Effector CD4-positive, alpha-beta T cell (primary cell): ENCODE data around the gene EIF4H.
"Not testable (repeated sequence)": the region's sequence is repeated elsewhere in the genome, so short reads cannot be mapped to it uniquely, and the experiment has no call there.

ENCODE experiments used
- DNase-seq: peaks from one replicate; pipeline ENCODE4 v3.0.0-alpha.2; 2020
- total RNA-seq: gene quantifications from one replicate; lab custom pipeline; 2026; lab: John Stamatoyannopoulos, UW

EIF4H gene
- 407 reads per million, percentile 97 among the genes with 10 or more reads in this experiment for total RNA-seq

- peak; percentile 91 for DNase-seq
Observed at GRCh38 chr7:74173866-74174605, at the start of gene EIF4H. TSS of gene EIF4H (plus strand) at chr7:74174356. CDS start at chr7:74174384, 28 bp downstream.

- no peak for DNase-seq
Observed at GRCh38 chr7:74126220-74126880, 47.8 kb upstream of the EIF4H start.

- DNase-seq = no peak
Observed at GRCh38 chr7:74129887-74130286, 44.3 kb upstream of the EIF4H start.

GRCh38 chr7:74130518-74130917, 43.6 kb upstream of the EIF4H start:
- DNase-seq = no peak

- no peak for DNase-seq
Observed at GRCh38 chr7:74134117-74134620, 40.0 kb upstream of the EIF4H start.

GRCh38 chr7:74138334-74138867, 35.8 kb upstream of the EIF4H start:
- DNase-seq = peak; percentile 9

- no peak for DNase-seq
Observed at GRCh38 chr7:74138945-74139843, 35.0 kb upstream of the EIF4H start.

- no peak for DNase-seq
Observed at GRCh38 chr7:74141705-74142104, 32.5 kb upstream of the EIF4H start.

GRCh38 chr7:74143383-74143782, 30.8 kb upstream of the EIF4H start:
- DNase-seq = no peak

- DNase-seq = no peak
Observed at GRCh38 chr7:74148491-74148890, 25.7 kb upstream of the EIF4H start.

- no peak for DNase-seq
Observed at GRCh38 chr7:74149071-74149470, 25.1 kb upstream of the EIF4H start.

GRCh38 chr7:74149603-74150002, 24.6 kb upstream of the EIF4H start:
- no peak for DNase-seq

- DNase-seq = no peak
Observed at GRCh38 chr7:74153736-74154135, 20.4 kb upstream of the EIF4H start.

- no peak for DNase-seq
Observed at GRCh38 chr7:74155810-74156395, 18.3 kb upstream of the EIF4H start.

- DNase-seq = no peak
Observed at GRCh38 chr7:74157605-74158004, 16.6 kb upstream of the EIF4H start.

- DNase-seq = no peak
Observed at GRCh38 chr7:74164985-74165456, 9.1 kb upstream of the EIF4H start.

- DNase-seq = no peak
Observed at GRCh38 chr7:74165867-74166593, 8.1 kb upstream of the EIF4H start.

GRCh38 chr7:74167324-74167723, 6.8 kb upstream of the EIF4H start:
- DNase-seq = not testable (repeated sequence)

GRCh38 chr7:74173074-74173473, 1.1 kb upstream of the EIF4H start:
- DNase-seq = no peak

- DNase-seq = no peak
Observed at GRCh38 chr7:74173491-74173865, 678 bp upstream of the EIF4H start.

- DNase-seq = peak; percentile 28
Observed at GRCh38 chr7:74174606-74175082, 488 bp downstream of the EIF4H start.
